HG02884 (cell line): ENCODE data around the gene FAM228A.
"Not testable (repeated sequence)": the region's sequence is repeated elsewhere in the genome, so short reads cannot be mapped to it uniquely, and the experiment has no call there.

Source experiments
- ATAC-seq: cut with Tn5 transposase; IDR thresholded peaks from one replicate; pipeline ENCODE4 v1.9.1; 2021; ENCODE audit warnings: mild to moderate bottlenecking, moderate library complexity; ENCODE audit not compliant: unreplicated experiment

The FAM228A gene

GRCh38 chr2:24174851-24175277 lies at the start of gene FAM228A:
Gene FAM228A, plus strand, starts transcription at chr2:24175053. Its CDS starts 428 bp downstream, at chr2:24175481.
- no peak for ATAC-seq

GRCh38 chr2:24125956-24126355 lies 48.9 kb upstream of the FAM228A start:
- ATAC-seq, result no peak

GRCh38 chr2:24132543-24132942 lies 42.3 kb upstream of the FAM228A start:
- ATAC-seq, result no peak

- ATAC-seq, result not testable (repeated sequence)
Observed at GRCh38 chr2:24140305-24140704, 34.5 kb upstream of the FAM228A start.

GRCh38 chr2:24147364-24147763 lies 27.5 kb upstream of the FAM228A start:
- no peak for ATAC-seq

- no peak for ATAC-seq
Observed at GRCh38 chr2:24152413-24153197, 22.2 kb upstream of the FAM228A start.

- no peak for ATAC-seq
Observed at GRCh38 chr2:24153478-24153877, 21.4 kb upstream of the FAM228A start.

GRCh38 chr2:24158131-24158530 lies 16.7 kb upstream of the FAM228A start:
- ATAC-seq, result no peak

- ATAC-seq, result no peak
Observed at GRCh38 chr2:24159708-24160107, 15.1 kb upstream of the FAM228A start.

- no peak for ATAC-seq
Observed at GRCh38 chr2:24160761-24161160, 14.1 kb upstream of the FAM228A start.

GRCh38 chr2:24162494-24162893 lies 12.4 kb upstream of the FAM228A start:
- ATAC-seq, result no peak

- ATAC-seq, result no peak
Observed at GRCh38 chr2:24163186-24163585, 11.7 kb upstream of the FAM228A start.

- ATAC-seq, result no peak
Observed at GRCh38 chr2:24163601-24164000, 11.3 kb upstream of the FAM228A start.

GRCh38 chr2:24164416-24164973 lies 10.4 kb upstream of the FAM228A start:
- peak; percentile 70 for ATAC-seq

- no peak for ATAC-seq
Observed at GRCh38 chr2:24169023-24169422, 5.8 kb upstream of the FAM228A start.

- ATAC-seq, result no peak
Observed at GRCh38 chr2:24175631-24176187, 856 bp downstream of the FAM228A start.

GRCh38 chr2:24176326-24176725 lies 1.5 kb downstream of the FAM228A start:
- ATAC-seq, result no peak

- no peak for ATAC-seq
Observed at GRCh38 chr2:24179683-24180082, 4.8 kb downstream of the FAM228A start.

GRCh38 chr2:24181849-24182248 lies 7.0 kb downstream of the FAM228A start:
- ATAC-seq, result no peak

GRCh38 chr2:24182507-24182906 lies 7.7 kb downstream of the FAM228A start:
- no peak for ATAC-seq

GRCh38 chr2:24183366-24184069 lies 8.7 kb downstream of the FAM228A start:
- no peak for ATAC-seq

- no peak for ATAC-seq
Observed at GRCh38 chr2:24189551-24189950, 14.7 kb downstream of the FAM228A start.
